Vagina (tissue), 2 donors: Measurements from ENCODE around the gene STYXL1.

Source experiments
- POLR2A ChIP-seq, 2 donors: fragments of 450-650 bp; IDR thresholded peaks; one replicate each; pipeline ENCODE4 v1.6.1; 2017; ENCODE audit warnings: antibody characterized with exemption in 2 of 2, mild to moderate bottlenecking in 2 of 2, moderate library complexity in 2 of 2
- POLR2AphosphoS5 ChIP-seq, 2 donors: sonication (generic); formaldehyde crosslinking; IDR thresholded peaks; one replicate each; pipeline ENCODE4 v1.9.0; 2017; ENCODE audit warnings: antibody characterized with exemption in 2 of 2, mild to moderate bottlenecking in 2 of 2, low read depth in 1 of 2; ENCODE audit not compliant: insufficient read depth in 1 of 2
- TF ChIP-seq, protein P1 (sequence below), 3 experiments: fragments of 450-650 bp in 2 of 3; fragments of 200-600 bp in 1 of 3; sonication (generic) in 1 of 3; IDR thresholded peaks; one replicate each; pipeline ENCODE4 v1.5.1; 2017 to 2019; ENCODE audit warnings: antibody characterized with exemption in 3 of 3, mild to moderate bottlenecking in 2 of 3, moderate library complexity in 2 of 3

DNA sequence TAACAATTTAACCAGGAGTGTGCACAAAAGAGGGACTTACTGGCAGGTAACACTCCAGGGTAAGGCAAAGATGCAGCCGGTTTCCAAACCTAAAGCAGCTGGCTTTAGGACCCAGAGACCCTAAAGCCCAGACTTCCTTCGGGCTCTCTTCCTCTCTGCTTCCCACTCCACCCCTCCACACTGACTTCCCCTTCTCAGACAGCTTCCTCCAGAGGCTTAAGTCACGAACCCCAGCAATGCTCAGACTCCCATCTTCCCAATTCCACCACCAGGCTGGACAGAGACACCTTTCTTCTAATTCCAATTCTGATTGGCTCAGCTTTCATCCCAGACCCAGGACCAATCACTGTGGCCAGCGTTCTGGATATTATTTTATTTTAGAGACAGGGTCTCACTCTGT is 24.8 kb downstream of the STYXL1 start:
- TF ChIP-seq, protein P1, sequence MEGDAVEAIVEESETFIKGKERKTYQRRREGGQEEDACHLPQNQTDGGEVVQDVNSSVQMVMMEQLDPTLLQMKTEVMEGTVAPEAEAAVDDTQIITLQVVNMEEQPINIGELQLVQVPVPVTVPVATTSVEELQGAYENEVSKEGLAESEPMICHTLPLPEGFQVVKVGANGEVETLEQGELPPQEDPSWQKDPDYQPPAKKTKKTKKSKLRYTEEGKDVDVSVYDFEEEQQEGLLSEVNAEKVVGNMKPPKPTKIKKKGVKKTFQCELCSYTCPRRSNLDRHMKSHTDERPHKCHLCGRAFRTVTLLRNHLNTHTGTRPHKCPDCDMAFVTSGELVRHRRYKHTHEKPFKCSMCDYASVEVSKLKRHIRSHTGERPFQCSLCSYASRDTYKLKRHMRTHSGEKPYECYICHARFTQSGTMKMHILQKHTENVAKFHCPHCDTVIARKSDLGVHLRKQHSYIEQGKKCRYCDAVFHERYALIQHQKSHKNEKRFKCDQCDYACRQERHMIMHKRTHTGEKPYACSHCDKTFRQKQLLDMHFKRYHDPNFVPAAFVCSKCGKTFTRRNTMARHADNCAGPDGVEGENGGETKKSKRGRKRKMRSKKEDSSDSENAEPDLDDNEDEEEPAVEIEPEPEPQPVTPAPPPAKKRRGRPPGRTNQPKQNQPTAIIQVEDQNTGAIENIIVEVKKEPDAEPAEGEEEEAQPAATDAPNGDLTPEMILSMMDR (IDR thresholded peaks at IDR 0.05) = no peak
- TF ChIP-seq POLR2A (IDR thresholded peaks at IDR 0.05) (no peak), POLR2AphosphoS5 (IDR thresholded peaks at IDR 0.05; ENCODE audit: insufficient read depth in 1 of 2, low read depth in 1 of 2) (no peak)
